COLO668 (cell line): ENCODE data around the gene PLXNA4.

ENCODE experiments used
- DNase-seq: peaks from one replicate; lab custom pipeline; 2025; ENCODE audit not compliant: unreplicated experiment; lab: John Stamatoyannopoulos, UW

The PLXNA4 gene

DNA sequence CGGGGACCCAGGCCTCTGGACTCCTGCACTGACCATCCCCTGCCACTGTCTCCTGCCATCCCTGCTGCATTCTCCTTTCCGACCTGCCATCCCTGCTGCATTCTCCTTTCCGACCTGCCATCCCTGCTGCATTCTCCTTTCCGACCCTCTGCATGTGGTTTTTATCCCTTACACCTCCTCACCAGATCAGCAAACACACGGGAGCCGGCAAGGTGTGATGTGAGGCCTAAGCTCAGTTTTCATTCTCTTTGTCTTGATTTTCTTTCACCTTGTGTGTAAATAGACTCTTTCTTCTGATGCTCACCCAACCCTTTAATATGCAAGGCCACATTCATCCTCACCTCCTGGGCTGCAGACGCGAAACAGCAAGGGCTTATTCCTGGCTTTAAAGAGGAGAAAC lies 11.4 kb downstream of the PLXNA4 start:
- no peak for DNase-seq

DNA sequence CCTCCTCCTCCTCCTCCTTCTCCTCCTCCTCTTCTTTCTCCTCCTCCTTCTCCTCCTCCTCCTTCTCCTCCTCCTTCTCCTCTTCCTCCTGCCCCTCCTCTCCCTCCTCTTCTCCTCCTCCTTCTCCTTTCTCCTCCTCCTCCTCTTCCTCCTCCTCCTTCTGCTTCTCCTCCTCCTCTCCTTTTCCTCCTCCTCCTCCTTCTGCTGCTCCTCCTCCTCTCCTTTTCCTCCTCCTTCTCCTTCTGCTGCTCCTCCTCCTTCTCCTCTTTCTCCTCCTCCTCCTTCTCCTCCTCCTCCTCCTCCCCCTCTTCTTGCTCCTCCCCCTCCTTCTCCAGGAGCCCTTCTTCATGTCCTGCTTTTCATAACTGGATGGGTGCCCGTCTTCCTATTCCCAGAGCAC lies 12.2 kb downstream of the PLXNA4 start:
- DNase-seq, result no peak

DNA sequence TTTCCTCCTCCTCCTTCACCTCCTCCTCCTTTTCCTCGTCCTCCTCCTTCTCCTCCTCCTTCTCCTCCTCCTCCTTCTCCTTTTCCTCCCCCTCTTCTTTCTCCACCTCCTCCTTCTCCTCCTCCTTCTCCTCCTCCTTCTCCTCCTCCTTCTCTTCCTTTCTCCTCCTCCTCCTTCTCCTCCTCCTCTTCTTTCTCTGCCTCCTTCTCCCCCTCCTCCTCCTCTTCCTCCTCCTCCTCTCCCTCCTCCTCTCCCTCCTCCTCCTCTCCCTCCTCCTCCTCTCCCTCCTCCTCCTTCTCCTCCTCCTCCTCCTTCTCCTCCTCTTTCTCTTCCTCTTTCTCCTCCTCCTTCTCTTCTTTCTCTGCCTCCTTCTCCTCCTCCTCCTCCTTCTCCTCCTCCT lies 13.6 kb downstream of the PLXNA4 start:
- DNase-seq, result no peak

DNA sequence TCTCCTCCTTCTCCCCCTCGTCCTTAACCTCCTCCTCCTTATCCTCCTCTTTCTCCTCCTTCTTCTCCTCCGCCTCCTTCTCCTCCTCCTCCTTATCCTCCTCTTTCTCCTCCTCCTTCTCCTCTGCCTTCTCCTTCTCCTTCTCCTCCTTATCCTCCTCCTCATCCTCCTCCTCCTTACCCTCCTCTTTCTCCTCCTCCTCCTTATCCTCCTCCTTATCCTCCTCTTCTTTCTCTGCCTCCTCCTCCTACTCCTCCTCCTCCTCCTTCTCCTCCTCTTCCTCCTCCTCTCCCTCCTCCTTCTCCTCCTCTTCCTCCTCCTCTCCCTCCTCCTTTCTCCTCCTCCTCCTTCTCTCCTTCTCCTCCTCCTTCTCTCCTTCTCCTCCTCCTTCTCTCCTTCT lies 14.5 kb downstream of the PLXNA4 start:
- DNase-seq, result no peak

GRCh38 chr7:132560825-132561529 lies 15.3 kb downstream of the PLXNA4 start:
- DNase-seq, result no peak

DNA sequence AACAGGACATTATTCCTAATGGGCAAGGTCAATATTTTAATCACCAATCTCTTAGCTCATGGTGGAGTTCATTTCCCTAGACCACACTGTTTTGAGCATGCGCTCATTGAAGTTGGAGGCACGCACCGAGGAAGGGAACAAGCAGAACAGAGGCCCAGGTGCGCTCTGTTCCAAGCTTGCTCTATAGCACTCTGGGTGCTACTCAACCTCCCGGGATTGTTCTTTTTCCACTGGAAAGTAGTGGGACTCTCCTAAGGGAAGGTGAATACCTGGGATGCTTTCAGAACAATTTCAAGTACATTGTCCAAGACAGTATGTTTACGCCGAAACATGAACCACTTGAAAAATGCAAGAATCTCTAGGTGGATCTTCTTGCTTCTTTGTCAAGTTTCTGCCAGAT lies 16.2 kb downstream of the PLXNA4 start:
- no peak for DNase-seq

DNA sequence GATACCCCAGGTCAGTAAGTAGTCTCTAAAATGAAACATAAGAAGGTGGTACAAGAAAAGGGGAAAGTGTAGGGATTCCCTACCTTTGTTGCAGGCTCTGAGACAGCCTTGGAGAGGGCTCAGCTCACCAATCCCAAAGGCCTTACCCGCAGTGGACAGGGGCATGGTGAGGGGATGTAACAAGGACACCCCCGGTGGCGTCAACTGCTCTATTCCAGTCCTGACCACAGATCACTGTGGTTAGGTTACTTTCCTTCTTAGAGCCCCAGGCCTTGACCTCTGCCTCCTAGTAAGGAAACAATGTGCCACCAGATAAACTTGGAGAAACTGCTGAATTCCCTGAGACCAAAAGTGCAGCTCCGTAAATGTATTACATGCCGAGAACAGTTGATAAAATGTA lies 17.5 kb downstream of the PLXNA4 start:
- no peak for DNase-seq

DNA sequence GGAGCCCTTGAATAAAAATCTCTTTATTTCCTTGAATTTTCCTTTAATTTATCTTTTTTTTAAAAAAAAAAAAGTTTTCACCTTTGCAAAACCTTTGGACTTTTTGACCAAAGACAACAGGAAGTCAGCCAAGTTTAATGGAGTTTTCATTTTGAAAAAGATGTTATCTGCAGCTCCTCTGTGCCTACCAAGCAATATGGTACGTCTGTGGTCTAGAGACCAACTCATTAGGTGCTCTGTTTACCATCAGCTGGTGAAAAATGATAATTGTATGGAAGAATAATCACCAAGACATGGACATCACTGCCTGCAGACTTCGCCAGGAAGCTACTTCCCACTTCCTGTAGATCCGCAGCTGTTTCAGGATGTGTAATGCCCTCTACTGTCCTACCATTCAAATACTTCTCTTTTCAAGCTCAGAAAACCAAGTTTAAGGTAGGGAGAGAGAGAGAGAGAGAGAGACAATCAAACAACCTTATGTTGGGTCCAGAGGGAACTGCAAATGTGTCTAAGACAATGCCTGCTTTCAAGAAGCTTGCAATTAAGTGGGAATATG lies 18.7 kb downstream of the PLXNA4 start:
- DNase-seq, result no peak

GRCh38 chr7:132554446-132554845 lies 21.8 kb downstream of the PLXNA4 start:
- DNase-seq, result no peak

DNA sequence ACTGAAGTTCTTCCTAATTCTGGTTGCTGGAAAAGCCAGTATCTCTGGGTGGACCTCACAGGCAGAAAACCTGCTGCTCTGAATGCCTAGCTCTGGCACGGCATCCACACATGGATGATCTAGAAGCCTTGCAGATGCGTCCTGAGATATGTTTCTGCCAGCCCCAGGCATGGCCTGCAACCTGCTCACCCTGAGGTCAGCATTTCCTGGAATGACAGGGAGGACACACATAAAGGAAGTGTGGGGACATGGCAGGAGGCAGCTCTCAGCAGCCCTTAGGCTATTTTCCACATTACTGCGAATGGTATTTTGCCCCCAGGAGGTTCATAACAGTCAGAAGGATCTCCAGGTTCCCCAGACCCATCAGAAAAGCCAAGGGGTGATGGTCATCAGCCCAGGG lies 23.2 kb downstream of the PLXNA4 start:
- no peak for DNase-seq

DNA sequence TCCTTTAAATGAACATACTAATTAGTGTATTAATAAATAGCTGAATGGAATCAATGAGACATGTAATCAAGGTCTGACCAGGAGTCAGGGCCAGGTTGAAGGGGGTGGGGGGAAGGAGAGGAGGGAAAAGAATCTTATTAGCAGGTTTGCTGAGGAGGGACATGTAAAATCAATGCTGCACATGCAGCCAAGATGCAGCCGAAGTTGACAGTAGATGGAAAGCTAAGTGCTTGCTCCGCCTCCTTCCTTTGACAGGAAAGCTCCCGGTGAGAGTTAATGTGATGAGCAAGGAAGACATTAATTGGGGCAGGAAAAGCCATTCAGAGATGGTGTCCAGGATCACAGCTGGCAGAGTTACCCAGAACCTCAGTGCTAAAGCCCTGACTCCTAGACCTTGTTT lies 24.4 kb downstream of the PLXNA4 start:
- DNase-seq, result no peak

DNA sequence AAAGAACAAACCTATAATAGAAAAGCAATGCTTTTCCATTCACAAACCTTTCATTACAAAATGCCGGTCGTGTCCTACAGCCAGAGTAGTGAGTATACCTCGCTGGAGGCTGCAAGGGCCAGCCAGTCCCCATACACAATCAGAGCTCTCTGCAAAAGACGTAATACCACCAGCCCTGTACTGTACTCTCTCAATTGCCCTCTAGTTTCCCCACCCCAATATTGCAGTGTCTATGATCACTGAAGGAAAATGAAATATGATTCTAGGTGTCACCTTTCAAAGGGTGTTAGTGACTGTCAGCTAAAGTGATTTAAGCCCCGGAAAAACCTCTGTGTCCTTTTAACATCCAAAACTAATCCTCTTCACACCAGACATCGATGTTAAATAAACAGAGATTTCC lies 24.8 kb downstream of the PLXNA4 start:
- no peak for DNase-seq

DNA sequence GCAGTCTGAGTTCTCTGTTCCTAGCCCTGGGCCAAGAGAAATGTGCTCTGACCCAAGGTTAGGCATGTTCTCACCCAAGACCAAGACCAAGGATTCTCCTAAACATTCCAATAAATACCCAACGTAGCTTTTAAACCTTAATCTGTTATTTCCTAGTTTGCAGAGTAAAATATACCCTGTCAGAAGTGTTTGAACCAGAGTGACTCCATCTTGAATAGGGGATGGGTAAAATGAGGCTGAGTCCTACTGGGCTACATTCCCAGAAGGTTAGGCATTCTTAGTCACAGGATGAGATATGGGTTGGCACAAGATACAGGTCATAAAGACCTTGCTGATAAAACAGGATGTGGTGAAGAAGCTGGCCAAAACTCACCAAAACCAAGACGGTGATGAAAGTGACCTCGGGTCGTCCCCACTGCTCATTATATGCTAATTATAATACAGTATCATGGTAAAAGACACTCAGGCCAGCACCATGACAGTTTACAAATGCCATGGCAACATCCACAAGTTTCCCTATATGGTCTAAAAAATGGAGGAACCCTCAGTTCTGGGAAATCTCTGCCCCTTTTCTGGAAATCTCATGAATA lies 27.7 kb downstream of the PLXNA4 start:
- no peak for DNase-seq

GRCh38 chr7:132547821-132548220 lies 28.4 kb downstream of the PLXNA4 start:
- no peak for DNase-seq

GRCh38 chr7:132546366-132547127 lies 29.7 kb downstream of the PLXNA4 start:
- no peak for DNase-seq

GRCh38 chr7:132545756-132546155 lies 30.5 kb downstream of the PLXNA4 start:
- DNase-seq, result no peak

GRCh38 chr7:132544999-132545398 lies 31.3 kb downstream of the PLXNA4 start:
- DNase-seq, result no peak

GRCh38 chr7:132544025-132544424 lies 32.2 kb downstream of the PLXNA4 start:
- no peak for DNase-seq

GRCh38 chr7:132542895-132543294 lies 33.4 kb downstream of the PLXNA4 start:
- no peak for DNase-seq

DNA sequence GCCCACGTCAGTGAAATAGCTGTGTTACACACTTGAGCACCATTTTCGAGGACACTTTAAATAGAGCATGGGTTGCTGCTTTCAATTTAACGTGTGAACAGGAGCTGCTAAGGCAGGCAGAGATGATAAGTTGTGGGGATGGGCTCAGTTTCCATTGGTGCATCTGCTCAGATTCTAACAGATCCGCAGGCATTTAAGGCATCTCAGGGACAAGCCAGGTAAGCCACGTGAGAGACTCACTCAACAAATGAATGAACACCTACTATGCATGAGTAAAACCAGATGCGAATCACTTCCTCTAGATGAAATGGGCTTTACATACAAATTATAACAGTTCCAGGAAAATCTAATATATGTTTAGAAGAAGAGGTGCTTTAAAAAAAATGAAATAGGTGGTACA lies 34.6 kb downstream of the PLXNA4 start:
- DNase-seq, result no peak

DNA sequence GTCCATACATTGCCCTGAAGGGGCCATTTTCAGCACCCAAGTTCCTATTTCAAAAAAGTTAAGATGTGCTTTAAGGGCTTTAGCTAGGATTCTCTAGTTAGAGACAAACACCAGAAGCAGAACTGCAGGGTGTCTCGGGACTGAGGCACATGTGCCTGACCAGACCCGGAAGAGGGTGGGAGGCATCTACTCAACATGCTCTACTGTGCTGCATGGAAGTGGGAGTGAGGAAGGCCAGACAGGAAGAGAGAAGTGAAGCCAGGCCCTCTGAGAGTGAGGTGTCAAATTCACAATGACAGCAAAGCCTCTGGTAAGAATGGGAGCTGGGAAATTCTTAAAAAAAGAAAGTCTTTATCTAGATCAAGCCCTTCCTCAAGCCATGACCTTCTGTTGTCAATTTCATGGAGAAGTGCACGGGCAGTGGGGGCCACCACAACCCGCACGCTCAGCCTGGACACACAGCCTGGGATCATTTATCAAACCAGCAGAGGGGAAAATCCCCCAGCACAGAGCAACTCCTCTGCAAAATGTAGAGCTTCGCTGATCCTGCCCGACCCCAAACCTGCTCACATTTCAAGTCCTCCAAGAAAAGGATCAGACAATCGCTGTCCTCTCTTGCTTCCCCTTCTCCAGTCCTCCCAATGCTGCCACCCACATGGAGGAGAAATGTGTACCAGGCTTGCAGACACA lies 38.7 kb downstream of the PLXNA4 start:
- no peak for DNase-seq
